Limb (tissue), 2 donors: Measurements from ENCODE around the gene TMEM205.

ENCODE experiments used
- DNase-seq, 2 donors: peaks; one replicate each; pipeline ENCODE4 v3.0.0-alpha.2; 2016; ENCODE audit errors: extremely low spot score in 2 of 2

TMEM205 gene

GRCh38 chr19:11300811-11301120 lies 45.3 kb downstream of the TMEM205 start:
- DNase-seq = no peak

- DNase-seq = no peak
Measured at GRCh38 chr19:11299946-11300810, 45.9 kb downstream of the TMEM205 start.

GRCh38 chr19:11296264-11296663 lies 49.8 kb downstream of the TMEM205 start:
- DNase-seq = no peak

- DNase-seq = no peak
Measured at GRCh38 chr19:11295665-11296245, 50.3 kb downstream of the TMEM205 start, which contains the start of gene TSPAN16. Gene TSPAN16 (plus strand): TSS chr19:11296160. CDS start chr19:11296298, 138 bp downstream.

- DNase-seq = no peak
Measured at GRCh38 chr19:11295180-11295579, 50.9 kb downstream of the TMEM205 start.

GRCh38 chr19:11293433-11294389 lies 52.4 kb downstream of the TMEM205 start:
- DNase-seq = peak; percentile 93 to 97
